Type B pancreatic cell (in vitro differentiated cells): Measurements from ENCODE around the gene SULT1B1. TPM values are rescaled to one million over a fixed set of nuclear protein-coding genes. Genes with fewer than 3 reads are reported as not detected.

Experiments
- DNase-seq: peaks from one replicate; pipeline ENCODE4 v3.0.0; 2021; ENCODE audit warnings: mixed read lengths; ENCODE audit not compliant: unreplicated experiment; ENCODE audit errors: extremely low spot score
- H3K27ac Mint-ChIP-seq: 2 replicates; pipeline ENCODE4 v1.8.0; 2021; ENCODE audit warnings: mild to moderate bottlenecking, mixed read lengths
- H3K27me3 Mint-ChIP-seq: 2 replicates; pipeline ENCODE4 v1.8.0; 2021; ENCODE audit warnings: mixed read lengths
- H3K36me3 Mint-ChIP-seq: 2 replicates; pipeline ENCODE4 v1.8.0; 2021; ENCODE audit warnings: mixed read lengths
- H3K4me1 Mint-ChIP-seq: one replicate; pipeline ENCODE4 v1.8.0; 2021; ENCODE audit warnings: mixed read lengths; ENCODE audit not compliant: unreplicated experiment
- H3K4me3 Mint-ChIP-seq: 2 replicates; pipeline ENCODE4 v1.8.0; 2021; ENCODE audit warnings: mild to moderate bottlenecking, mixed read lengths
- H3K9me3 Mint-ChIP-seq: 2 replicates; pipeline ENCODE4 v1.8.0; 2021; ENCODE audit warnings: mixed read lengths
- total RNA-seq: library from RNA; stranded (reverse); gene quantifications from 2 replicates; pipeline ENCODE4 v1.2.1, GENCODE V29; 2021; ENCODE audit warnings: low replicate concordance
- TF ChIP-seq, protein P1 (sequence below): fragments of 200-600 bp; sonication (generic); conservative IDR thresholded peaks from 2 replicates; pipeline ENCODE4 v1.5.0; 2021; ENCODE audit warnings: antibody characterized with exemption, mild to moderate bottlenecking

SULT1B1 gene
- total RNA-seq, 1 donor from 2014 or later = 2.5 TPM

- no peak for DNase-seq
- peaks cover 9% of the 10 kb centered on the region for H3K9me3 Mint-ChIP-seq
- H3K27me3 Mint-ChIP-seq = no peaks in the 10 kb centered on the region
- TF ChIP-seq, protein P1, sequence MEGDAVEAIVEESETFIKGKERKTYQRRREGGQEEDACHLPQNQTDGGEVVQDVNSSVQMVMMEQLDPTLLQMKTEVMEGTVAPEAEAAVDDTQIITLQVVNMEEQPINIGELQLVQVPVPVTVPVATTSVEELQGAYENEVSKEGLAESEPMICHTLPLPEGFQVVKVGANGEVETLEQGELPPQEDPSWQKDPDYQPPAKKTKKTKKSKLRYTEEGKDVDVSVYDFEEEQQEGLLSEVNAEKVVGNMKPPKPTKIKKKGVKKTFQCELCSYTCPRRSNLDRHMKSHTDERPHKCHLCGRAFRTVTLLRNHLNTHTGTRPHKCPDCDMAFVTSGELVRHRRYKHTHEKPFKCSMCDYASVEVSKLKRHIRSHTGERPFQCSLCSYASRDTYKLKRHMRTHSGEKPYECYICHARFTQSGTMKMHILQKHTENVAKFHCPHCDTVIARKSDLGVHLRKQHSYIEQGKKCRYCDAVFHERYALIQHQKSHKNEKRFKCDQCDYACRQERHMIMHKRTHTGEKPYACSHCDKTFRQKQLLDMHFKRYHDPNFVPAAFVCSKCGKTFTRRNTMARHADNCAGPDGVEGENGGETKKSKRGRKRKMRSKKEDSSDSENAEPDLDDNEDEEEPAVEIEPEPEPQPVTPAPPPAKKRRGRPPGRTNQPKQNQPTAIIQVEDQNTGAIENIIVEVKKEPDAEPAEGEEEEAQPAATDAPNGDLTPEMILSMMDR = no peak
- no peaks in the 10 kb centered on the region for H3K36me3 Mint-ChIP-seq
- H3K4me3 Mint-ChIP-seq = no peak overlapping the region
- no peaks in the 10 kb centered on the region for H3K4me1 Mint-ChIP-seq
- no peak overlapping the region for H3K27ac Mint-ChIP-seq
These were observed 25.3 kb downstream of the SULT1B1 start for GRCh38 chr4:69735119-69735518.

GRCh38 chr4:69731847-69732246 is 28.6 kb downstream of the SULT1B1 start:
- Mint-ChIP-seq H3K9me3 (no peaks in the 10 kb centered on the region), H3K36me3 (no peaks in the 10 kb centered on the region), H3K4me3 (no peak overlapping the region), H3K27me3 (no peaks in the 10 kb centered on the region), H3K27ac (no peak overlapping the region), H3K4me1 (no peaks in the 10 kb centered on the region)
- TF ChIP-seq, protein P1 = no peak
- no peak for DNase-seq

DNA sequence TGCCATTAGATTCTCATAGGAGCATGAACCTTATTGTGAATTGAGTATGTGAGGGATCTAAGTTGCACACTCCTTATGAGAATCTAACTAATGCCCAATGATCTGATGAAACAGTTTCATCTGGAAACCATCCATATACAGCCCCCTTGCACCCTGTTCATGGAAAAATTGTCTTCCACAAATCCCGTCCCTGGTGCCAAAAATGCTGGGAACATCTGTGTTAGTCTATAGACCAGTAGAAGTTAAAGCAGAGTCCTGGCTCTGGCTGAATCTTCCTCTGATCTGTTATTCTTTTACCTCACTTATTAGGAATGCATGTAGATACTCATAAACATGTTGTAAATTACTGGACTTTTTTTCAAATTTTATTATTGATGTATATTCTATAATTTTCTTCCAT is 29.2 kb downstream of the SULT1B1 start:
- Mint-ChIP-seq H3K9me3 (no peaks in the 10 kb centered on the region), H3K27me3 (no peaks in the 10 kb centered on the region), H3K4me1 (no peaks in the 10 kb centered on the region), H3K36me3 (no peaks in the 10 kb centered on the region), H3K27ac (no peak overlapping the region), H3K4me3 (no peak overlapping the region)
- TF ChIP-seq, protein P1 = no peak
- no peak for DNase-seq

GRCh38 chr4:69730002-69730401 is 30.4 kb downstream of the SULT1B1 start:
- Mint-ChIP-seq H3K9me3 (no peaks in the 10 kb centered on the region), H3K27ac (no peak overlapping the region), H3K4me1 (no peaks in the 10 kb centered on the region), H3K4me3 (no peak overlapping the region), H3K27me3 (no peaks in the 10 kb centered on the region), H3K36me3 (no peaks in the 10 kb centered on the region)
- TF ChIP-seq, protein P1 = no peak
- no peak for DNase-seq

DNA sequence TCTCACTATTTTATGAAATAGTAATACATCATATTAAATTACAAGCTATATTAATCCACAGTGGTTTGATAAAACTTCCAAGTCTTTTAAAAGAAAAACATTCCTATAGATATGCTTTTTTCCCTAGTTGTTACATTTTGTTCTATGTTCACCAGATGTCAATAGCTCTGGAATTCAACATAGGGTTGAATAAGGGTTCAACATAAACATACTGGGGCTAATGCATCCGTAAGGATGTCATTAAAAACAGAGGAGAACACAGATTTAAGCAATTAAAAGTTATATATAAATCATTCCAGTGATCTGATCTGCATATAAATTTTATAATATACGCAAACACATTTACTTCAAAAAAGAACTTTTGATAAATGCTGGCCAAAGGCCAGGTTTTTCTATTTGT is 32.5 kb downstream of the SULT1B1 start:
- H3K9me3 Mint-ChIP-seq = no peaks in the 10 kb centered on the region
- no peak overlapping the region for H3K4me3 Mint-ChIP-seq
- H3K27ac Mint-ChIP-seq = no peak overlapping the region
- TF ChIP-seq, protein P1 = no peak
- no peaks in the 10 kb centered on the region for H3K36me3 Mint-ChIP-seq
- DNase-seq = no peak
- H3K27me3 Mint-ChIP-seq = no peaks in the 10 kb centered on the region
- no peaks in the 10 kb centered on the region for H3K4me1 Mint-ChIP-seq

DNA sequence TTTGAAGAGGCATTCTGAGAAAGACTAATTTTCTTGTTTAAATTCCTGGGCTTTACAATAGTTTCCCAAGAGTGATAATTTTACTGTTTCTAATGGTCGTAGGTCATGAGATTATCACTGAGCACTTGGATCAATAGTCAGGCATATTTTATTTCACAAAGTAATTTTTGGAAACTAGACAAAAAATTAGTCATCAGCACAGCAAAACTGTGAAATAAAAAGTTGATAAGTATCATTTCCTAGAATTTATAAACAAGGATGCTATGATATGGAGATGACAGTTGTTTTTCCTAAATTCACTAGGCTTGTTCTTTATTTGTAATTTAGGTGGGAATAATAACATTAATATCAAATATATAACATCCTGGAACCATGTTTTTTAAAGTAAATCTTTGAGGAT is 33.0 kb downstream of the SULT1B1 start:
- no peak overlapping the region for H3K4me3 Mint-ChIP-seq
- H3K4me1 Mint-ChIP-seq = no peaks in the 10 kb centered on the region
- no peak overlapping the region for H3K27ac Mint-ChIP-seq
- no peak for DNase-seq
- H3K36me3 Mint-ChIP-seq = no peaks in the 10 kb centered on the region
- H3K9me3 Mint-ChIP-seq = no peaks in the 10 kb centered on the region
- TF ChIP-seq, protein P1 = no peak
- no peaks in the 10 kb centered on the region for H3K27me3 Mint-ChIP-seq
